ENCODE data around the gene MAD1L1.
"Not testable (repeated sequence)": the region's sequence is repeated elsewhere in the genome, so short reads cannot be mapped to it uniquely, and the experiment has no call there.

The MAD1L1 gene

DNA sequence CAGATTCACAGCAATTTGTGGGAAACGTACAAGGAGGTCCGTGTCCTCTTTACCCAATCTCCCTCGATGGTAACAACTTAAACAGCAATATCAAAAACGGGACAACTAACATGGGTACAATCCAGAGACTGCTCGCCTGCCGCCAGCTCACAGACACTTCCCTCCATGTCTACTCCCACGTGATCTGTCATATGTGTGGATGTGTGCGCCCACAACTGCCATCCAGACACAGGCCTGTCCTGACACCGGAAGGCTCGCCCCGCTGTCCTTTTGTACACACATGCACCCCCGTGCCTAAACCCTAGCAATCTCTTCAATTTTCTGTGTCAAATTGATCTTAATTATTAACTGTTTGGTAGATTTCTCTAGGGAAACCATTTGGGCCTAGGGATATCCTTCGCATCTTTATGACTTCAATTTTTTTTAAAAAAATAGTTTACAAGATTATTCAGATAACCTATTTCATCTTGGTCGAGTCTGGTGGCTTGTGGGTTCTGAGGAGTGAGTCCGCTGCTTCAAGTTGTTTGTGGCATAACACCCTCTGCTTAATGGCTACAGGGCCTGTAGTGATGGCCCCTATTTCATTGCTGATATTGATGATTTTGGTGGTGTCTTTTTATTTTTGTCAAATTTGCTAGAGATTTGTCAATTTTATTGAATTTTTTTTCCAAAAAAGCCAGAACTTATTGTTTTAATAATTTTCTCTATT is 260.6 kb downstream of the MAD1L1 start:
- no peak for DNase-seq (ENCODE audit: low spot score)

DNA sequence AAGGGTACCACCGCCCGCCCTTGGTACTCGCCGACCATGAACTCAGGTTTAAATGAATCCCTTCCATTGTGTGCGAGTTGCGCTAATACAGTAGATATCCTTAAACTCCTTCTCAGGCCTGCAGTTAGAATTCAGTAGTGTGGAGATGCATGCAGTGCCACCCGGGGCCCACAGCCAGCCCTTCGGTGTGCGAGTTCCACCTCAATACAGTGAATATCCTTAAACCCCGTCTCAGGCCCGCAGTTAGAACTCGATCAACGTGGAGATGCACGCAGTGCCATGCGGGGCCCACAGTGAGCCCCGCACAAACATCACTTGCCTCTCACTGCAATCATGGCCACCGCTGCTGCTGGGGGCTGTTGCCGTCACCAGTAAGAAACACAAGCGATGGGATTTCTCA is 261.9 kb downstream of the MAD1L1 start:
- DNase-seq (ENCODE audit: low spot score), result no peak

DNA sequence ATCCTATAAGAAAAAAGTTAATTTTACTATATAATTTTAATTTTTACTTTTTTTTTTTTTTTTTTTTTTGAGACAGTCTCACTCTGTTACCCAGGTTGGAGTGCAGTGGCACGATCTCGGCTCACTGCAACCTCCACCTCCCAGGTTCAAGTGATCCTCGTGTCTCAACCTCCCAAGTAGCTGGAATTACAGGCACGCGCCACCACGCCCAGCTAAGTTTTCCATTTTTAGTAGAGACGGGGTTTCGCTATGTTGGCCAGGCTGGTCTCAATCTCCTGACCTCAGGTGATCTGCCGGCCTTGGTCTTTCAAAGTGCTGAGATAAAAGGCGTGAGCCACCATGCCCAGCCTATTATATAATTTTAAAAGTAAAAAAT is 262.5 kb downstream of the MAD1L1 start:
- not testable (repeated sequence) for DNase-seq (ENCODE audit: low spot score)

DNA sequence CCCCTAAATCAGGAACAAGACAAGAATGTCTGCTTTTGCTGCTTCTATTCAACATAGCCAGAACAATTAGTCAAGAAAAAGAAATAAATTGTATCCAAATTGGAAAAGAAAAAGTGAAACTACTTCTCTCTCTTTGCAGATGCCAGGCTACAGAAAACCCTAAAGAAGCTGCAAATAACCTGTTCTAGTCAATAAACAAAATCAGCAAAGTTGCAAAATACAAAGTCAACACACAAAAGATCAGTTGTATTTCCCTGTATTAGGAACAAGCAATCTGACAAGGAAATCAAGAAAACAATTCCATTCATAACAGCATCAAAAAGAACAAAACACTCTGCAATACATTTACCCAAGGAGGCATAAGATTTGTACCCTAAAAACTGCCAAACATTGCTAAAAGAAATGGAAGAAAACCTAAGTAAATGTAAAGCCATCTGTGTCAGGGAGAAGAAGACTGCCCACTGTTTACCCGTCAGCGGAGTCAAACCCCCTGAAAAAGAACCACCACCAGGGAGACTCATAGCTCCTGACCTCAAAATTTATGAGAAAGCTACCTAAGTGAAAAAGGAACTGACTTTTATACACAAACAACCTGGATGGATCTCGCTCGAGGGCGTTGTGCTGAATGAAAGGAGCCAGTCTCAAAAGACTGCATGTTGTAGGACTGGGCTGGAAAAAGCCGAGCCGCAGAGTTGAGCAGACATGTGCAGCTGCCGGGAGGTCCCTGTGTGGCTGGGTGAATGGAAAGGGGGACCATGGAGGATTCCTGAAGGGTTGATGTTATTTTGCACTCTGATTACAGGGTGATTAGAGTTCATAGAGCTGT is 263.1 kb downstream of the MAD1L1 start:
- DNase-seq (ENCODE audit: low spot score), result no peak

DNA sequence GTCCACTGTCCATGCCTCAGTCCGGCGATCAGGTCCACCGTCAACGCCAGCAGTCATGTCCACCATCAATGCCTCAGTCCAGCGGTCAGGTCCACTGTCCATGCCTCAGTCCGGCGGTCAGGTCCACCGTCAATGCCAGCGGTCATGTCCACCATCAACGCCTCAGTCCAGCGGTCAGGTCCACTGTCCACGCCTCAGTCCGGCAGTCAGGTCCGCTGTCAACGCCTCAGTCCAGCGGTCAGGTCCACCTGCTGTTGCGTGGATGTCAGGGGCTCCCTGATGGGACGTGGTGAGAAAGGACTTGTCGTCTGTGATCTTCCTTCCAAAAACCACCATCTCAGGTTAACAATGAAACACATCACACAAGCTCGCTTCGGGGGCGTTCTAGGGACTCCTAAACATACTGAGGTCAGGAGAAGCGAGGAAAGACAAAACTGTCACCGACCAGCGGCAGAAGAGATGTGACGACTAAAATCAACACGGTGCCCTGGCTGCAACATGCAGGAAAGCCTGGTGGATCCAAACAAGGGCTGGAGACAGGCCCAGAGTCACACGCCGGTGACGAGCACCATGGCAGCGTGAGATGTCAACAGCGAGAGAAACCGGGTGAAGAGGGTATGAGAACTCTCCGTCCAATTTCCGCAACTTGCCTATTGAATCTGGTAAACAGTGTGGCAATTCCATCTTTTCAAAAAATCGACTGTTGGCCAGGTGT is 264.2 kb downstream of the MAD1L1 start:
- no peak for DNase-seq (ENCODE audit: low spot score)

DNA sequence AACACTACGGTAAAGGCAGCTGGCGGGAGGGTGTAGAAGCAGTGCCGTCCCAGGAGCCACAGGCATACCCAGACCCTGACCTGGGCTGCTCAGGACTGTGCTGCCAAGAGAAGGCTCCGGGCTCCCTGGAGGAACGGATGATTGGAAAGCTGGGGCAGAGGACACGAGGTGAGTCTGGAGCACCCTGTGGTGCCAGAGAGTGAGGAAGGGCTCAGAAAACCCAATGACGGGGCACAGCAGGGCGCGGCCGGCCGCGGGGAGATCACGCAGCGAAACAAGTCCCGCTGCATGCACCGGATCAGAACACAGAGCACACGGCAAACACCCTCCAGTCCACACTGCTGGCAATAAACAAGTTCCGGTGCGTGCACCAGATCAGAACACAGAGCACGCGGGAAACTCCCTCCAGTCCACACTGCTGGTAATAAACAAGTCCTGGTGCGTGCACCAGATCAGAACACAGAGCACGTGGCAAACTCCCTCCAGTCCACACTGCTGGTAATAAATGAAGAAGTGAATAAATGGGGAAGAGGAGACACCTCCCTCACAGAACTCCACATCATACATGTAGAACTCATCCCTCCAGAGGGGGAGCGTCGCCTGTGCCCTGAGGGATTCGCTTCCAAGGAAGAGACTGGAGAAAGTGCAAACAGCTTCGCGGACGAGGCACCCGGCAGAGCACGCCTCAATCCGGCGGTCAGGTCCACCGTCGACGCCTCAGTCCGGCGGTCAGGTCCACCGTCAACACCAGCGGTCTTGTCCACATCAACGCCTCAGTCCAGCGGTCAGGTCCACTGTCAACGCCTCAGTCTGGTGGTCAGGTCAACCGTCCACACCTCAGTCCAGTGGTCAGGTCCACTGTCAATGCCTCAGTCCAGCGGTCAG is 265.0 kb downstream of the MAD1L1 start:
- no peak for DNase-seq (ENCODE audit: low spot score)

DNA sequence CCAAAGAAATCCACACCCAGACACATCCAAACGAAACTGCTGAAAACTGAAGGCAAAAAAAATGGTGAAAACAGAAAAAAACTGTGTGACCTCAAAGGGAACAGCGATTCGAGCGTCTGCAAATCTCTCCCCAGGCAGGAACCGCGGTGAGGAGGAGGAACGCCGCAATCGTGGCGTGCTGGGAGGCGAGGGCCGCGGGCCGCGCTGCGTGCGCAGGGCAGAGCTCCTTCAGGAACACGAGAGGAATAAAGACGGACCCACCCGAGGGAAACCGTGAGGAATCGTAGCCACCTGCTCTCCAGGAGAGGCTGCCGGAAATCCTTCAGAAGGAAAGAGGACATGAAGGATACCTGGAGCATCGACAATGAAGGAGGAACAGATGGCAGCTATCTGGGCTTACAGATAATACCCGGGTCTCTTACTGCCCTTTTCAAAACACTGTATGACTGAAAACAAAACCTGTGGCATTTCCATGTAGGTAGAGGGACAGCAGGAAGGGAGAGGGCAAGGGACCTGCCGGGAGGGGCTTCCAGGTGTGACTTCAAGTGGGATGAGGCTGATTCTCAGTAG is 266.0 kb downstream of the MAD1L1 start:
- DNase-seq (ENCODE audit: low spot score), result no peak

DNA sequence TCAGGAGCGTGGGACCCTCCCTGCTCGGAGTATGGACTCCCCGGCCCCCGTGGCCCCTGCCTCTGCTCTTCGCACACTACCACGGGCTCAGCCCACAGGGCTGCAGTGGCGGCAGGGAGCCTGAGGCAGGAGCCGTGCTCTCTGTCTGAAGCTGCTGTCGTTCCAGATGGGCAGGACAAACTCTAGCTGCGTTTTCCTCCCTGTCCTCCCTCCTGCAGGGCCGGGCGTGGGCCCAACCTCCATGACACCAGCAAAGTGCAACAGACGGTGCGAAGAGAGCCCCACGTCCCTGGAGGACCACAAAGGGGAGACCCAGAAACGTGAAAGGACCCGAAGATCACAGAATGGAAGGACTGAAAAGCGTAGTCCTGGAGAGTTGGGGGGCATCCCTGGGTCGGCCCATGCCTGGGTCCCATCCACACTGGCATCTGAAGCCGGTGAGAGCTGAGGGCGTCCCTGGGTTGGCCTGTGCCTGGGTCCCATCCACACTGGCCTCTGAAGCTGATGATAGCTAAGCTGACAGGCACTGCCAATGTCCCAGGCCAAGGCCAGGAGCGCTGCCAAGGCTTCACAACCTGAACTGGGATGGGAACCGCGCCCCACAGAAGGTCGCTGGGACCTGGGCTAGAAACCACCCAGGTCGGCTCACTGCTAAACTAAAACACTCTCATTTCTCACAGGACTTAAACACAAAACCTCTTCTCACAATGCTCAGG is 267.0 kb downstream of the MAD1L1 start:
- no peak for DNase-seq (ENCODE audit: low spot score)

DNA sequence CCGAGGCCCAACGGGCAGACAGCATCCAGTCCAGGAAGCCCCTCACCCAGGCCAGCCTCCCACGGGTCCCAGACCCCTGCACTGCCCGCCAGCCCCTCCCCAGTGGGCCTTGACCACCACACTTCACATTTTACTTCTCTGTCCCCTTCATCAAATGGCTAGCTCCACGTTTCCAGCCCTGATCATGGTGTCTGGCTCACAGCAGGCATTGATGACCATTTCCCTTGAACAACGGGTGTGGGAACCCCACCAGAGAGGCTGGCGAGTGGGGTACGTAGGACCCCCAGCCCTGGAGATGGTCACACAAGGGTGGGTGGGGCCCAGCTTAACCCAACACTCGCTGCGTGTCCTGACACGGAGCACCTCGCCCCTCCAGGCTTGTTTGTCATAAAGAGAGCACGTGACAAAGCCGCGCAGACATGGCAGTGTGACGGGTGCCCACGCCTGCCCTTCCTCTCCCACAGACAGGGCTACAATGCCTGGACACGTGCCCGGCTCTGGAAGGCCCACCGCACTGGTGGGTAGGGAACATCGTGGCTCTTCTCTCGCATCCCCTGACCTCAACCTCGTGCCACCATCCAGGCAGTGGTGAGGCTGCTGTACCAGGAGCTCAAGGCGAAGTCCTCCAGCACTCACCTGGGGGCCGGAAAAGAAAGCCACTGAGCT is 267.7 kb downstream of the MAD1L1 start:
- no peak for DNase-seq (ENCODE audit: low spot score)

DNA sequence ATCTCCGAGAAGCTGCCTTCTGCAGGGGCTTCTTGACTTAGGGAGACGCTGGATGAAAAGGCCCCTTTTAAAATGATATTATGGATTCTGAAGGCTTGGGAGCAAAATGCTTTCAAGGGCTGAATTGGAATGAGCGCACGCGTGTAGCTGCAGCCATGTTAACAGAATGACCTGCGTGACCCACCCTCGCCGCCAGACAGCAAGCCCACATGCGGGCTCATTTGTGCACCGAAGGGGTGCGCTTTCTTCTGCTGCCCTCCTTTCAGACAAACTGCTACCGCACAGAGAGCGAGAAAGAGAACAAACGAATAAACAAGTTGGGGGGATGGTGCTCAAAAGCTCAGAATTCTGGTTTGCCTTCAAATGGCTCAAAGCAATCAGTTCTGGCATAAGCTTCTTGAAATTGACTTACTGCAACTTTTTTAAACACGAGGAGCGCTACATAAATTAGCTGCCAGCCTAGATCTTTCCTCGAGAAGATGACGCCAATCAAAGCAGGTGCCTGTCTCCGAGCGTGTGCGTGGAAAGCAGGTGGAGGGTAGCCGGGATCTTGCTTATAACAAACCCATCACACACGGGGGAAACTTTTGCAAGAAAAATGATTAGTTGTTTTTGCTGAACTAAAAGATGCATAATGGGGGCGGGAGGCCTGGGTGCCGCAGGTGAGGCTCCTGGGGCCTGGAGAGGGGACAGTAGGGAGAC is 268.4 kb downstream of the MAD1L1 start:
- no peak for DNase-seq (ENCODE audit: low spot score)

DNA sequence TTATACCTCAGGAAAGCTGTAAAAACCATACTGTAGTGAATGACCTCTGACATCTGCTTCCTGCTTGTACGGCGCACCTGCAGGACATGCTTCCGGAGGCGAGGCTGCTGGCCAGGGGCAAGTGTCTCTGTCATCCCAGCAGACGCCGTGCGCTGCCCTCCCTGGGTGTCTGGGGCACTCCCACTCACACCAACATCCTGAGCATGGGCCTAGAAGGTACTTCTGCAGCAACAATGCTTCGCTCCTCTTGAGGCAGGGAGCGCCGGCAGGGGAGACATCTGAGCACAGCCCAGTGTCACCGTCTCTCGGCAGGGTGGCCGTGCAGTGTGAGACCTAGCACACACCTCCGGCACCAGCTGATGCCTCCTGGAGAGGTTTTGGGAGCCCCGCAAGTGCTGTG is 269.2 kb downstream of the MAD1L1 start:
- DNase-seq (ENCODE audit: low spot score), result no peak

DNA sequence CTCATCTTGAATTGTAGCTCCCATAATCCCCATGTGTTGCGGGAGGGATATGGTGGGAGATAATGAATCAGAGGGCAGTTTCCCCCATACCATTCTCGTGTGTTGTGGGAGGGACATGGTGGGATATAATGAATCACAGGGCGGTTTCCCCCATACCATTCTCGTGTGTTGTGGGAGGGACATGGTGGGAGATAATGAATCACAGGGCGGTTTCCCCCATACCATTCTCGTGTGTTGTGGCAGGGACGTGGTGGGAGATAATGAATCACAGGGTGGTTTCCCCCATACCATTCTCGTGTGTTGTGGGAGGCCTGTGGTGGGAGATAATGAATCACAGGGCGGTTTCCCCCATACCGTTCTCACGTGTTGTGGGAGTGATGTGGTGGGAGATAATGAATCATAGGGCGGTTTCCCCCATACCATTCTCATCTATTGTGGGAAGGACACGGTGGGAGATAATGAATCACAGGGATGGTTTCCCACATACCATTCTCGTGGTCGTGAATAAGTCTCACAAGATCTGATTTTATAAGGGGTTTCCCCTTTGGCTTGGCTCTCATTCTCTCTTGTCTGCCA is 271.0 kb downstream of the MAD1L1 start:
- no peak for DNase-seq (ENCODE audit: low spot score)

DNA sequence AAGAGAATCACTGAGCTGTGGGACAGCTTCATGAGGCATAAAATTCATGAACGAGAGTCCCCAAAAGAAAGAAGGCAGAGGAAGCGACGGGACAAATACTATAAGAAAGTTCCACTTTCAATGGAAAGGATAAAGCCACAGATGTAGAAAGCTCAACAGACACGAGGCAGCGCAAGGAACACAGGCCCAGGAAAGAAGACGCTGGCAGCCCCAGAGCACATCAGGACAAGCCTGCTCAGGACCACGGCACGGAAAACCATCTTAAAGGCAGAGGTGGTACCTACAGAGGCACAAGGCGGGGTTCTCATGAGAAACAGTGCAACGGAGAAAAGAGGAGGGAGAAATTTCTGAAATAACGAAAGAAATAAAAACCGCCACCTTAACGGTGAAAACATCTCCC is 273.4 kb downstream of the MAD1L1 start:
- DNase-seq (ENCODE audit: low spot score), result no peak

DNA sequence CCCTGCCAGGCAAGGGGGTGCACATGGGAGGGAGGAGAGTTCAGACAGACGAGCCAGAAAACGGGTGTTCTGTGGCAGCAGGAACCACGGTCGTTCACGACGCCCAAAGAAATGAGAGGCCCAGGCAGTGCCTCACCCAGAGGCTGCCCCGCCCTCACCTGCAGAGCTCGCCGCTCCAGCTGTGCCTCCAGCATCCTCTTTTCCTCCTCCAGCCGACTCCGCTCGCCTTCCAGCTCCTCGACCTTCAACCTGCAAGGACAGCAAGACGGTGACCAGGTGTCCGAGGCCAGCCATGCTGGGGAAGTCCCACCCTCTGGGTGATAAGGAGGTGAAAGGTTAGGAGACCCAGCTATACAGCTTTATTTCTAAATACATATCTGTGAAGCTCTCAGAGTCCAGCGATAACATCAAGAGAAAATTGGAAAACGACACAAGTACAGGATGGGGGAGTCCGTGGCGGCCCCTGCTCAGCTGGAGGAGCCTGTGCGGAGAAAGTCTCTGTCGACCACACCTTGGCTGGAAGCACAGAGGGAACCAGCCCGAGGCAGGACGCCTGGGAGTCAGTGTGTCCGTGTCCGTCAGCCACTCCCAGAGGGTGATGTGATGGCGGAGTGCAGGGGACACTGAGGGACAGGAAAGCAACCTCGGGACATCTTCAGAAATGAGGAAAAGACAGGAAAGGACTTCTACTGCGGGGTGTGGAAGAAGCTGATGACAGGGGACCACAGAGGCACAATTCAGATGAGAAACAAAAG is 275.1 kb downstream of the MAD1L1 start:
- DNase-seq (ENCODE audit: low spot score), result no peak

DNA sequence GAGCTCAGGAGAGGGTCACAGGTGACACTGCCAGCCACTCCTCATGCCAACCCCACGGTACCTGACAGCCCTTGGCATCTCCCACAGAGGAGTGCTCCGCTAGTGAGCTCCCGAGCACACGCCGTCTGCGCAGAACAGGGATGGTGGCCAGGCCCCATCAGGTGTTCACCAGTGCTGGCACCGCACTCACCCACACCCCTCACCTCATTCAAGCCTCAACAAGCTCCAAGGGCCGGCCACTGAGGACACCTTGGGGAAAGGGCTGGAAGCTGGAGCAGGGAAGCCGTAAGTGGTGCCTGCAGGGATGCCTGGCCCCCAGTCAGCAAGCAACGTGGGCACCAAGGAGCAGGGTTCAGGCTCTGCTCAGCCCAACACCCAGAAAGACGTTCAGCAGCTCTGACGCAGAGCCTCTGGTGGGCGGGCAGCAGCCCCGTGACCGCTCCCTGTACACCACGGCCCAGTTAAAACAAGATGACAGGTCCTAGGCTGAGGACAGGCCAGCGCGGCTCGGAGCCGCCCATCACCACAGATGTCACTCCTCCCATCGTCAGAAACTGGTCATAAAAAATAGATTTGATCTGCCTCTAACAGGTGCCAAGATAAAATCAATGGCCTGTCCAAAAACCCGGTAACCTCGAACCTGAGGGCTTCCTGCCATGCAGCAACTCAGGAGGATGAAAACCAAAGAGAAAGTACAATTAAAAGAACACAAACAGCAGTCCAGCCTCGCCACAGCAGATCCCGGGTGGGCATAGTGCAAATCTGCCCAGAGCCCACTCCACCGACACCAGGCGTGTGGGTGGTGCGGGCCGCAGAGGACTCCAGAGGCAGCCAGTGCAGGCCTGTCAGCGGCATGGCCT is 275.9 kb downstream of the MAD1L1 start:
- DNase-seq (ENCODE audit: low spot score), result no peak

DNA sequence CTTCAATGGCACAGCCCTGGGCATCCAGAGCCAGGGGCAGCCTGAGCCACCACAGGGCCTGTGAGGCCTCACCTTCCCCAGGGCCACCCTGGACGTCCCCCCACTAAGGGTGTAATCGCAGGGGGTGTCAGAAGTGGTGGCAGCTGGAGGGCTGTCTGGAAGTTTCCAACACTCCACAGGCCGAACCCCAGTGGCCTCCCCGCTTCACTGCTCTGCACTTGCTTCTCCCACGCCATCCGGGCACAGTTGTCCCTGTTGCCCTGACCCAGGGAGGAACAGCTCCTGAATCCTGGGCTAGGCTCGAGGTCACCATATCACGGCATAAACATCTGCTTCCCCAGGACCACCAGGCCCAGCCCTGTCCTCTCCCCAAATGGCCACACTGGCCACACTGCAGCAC is 276.6 kb downstream of the MAD1L1 start:
- DNase-seq (ENCODE audit: low spot score), result no peak

DNA sequence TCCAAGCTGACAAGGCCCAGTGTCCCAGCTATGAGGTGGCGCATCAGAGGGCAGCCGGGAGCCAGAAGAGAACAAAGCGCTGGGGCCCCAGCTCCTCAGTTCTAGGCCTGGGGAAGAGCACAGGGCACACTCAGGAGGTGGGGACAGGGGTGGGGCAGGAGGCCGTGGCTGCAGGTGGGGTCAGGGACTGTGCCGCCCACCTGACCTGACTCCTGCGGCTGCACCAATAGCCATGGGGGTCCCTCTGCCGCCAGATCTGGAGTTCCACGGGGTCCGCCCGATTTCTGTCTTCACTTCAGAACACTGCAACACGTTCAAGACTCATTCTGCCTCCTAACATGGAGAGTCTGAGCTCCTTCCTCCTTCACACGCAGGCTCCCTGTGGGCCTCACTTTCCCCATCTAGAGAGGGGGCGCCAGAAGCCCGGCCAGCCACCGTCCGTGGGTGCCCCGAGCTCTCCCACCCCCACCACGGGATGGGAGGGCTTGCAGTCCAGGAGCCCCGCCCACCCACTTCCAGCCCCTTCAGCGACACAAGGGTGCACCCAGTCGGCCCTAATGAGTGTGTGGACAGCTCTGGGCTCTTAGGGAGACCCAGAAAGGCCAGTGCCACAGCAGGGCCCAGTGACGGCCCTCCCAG is 278.3 kb downstream of the MAD1L1 start:
- no peak for DNase-seq (ENCODE audit: low spot score)
